H54 (cell line): ENCODE results near the gene PRDM16.

Source experiments
- DNase-seq: peaks from one replicate; pipeline ENCODE4 v3.0.0; 2011; ENCODE audit warnings: low spot score, mixed read lengths; ENCODE audit not compliant: insufficient read length
- FAIRE-seq: peaks from 3 replicates; lab custom pipeline; 2011; peaks lifted over from hg19 to GRCh38; lab: Jason Lieb, UNC
- POLR2A ChIP-seq: IDR thresholded peaks from 2 replicates; pipeline ENCODE4 v1.6.1; 2011; ENCODE audit warnings: low read depth, mild to moderate bottlenecking, low read length

PRDM16 gene

DNA sequence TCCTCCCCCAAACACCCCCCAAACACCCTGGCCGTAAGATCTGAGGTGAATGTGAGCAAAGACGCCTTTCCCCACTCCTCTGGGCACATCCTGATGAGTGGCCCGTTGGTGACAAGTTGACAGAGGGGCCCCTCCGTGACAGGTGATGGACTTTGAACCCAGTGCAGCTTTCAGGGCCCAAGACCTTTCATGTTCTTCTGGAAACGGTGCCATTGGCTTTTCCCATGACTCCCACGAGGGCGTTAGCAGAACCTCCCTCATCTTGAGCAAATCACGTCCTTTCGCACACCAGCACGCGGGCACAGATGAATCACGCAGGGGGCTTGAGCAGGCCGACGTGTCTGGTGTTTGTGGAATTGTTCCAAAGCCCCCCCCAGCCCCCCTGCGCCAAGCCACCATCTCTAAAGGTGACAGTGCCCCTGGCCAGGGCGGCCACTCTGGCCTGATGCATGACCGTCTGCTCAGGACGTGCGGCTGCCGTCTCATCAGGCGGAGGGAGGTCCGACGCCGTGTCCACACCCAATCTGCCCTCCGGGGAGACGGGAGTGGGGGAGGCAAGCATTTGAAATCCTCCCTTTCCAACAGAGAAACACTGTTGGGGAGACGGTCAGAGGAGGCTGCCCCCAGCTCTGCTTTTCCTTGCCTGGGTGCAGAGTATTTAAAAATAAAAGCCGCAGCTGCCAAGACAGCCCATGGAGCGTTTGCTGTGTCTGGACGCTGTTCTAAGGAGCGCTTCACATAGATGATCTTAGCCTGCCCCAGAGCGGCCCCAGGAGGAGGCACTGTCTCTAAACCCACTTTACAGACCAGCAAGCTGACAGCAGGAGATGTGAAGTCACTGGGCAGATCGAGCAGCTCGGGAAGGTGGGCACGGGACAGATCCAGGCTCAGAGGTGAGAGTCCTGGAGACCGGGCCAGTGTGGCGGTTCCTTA lies 287.2 kb downstream of the PRDM16 start:
- FAIRE-seq (no peak), DNase-seq (no peak)
- TF ChIP-seq POLR2A, result no peak

DNA sequence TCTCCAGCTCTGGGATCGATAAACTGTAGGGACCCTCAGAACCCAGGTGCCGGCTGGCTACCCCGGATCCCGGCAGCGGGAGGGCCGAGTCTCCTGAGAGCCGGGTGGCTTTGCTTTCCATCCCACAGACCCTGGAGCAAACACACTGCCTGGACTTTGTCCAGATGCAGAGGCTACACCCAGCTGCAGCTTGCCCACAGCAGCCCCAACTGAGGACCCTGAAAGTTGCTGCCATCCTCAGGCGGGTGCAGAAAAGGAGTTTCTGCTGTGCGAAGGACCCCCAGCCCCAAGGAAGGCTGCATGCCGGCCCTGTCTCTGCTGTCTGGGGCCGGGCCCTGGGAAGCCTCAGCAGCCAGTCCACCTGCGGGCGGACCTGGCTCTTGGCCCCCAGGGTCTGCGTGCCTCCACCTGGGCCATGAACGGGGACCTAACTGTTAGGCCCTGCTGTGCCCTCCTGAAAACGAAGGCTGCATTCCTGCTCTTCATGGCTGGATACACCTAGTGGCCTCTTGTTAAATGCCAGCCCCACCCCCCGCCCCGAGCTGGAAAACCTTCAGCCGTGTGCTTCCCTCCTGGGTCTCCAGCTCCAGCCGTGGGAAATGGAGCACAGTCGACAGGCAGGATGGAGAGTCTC lies 287.9 kb downstream of the PRDM16 start:
- TF ChIP-seq POLR2A, result no peak
- DNase-seq (no peak), FAIRE-seq (no peak)

DNA sequence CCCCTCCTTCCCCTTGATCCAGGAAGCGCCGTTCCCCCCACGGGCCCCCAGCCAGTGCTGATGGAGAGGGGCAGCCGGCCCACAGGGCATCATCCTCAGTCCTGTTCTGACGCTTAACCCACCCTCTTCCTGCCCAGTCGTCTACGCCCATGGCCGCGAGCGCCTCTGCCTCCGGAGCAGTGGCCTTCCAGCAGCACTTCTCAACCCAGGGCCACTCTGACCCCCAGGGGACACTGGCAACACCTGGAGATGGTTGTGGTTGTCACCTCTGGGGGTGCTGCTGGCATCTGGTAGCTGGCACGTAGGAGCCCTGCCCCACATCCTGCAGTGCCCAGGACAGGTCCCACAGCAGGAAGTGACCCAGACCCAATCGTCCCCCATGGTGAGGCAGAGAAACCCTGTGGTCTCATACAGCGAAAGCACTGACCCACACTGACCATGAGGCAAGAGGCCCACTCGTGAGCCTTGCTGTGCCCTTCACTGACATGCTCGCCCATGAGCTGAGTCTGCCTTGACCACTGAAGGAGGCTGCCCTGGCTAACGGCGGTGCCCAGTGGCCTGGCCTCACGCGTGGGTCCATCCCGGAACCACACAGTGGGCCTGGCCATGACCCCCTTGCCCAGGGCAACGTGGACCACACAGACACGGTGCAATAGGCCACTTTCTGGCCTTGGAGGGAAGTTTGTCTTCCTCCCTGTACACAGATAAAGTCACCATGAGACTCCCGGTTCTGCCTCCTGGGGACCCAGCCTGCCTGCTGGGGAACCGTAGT lies 288.7 kb downstream of the PRDM16 start:
- no peak for DNase-seq
- no peak for TF ChIP-seq POLR2A
- no peak for FAIRE-seq

- FAIRE-seq (no peak), DNase-seq (no peak)
- no peak for TF ChIP-seq POLR2A
Observed at GRCh38 chr1:3359351-3359750, 290.3 kb downstream of the PRDM16 start.

DNA sequence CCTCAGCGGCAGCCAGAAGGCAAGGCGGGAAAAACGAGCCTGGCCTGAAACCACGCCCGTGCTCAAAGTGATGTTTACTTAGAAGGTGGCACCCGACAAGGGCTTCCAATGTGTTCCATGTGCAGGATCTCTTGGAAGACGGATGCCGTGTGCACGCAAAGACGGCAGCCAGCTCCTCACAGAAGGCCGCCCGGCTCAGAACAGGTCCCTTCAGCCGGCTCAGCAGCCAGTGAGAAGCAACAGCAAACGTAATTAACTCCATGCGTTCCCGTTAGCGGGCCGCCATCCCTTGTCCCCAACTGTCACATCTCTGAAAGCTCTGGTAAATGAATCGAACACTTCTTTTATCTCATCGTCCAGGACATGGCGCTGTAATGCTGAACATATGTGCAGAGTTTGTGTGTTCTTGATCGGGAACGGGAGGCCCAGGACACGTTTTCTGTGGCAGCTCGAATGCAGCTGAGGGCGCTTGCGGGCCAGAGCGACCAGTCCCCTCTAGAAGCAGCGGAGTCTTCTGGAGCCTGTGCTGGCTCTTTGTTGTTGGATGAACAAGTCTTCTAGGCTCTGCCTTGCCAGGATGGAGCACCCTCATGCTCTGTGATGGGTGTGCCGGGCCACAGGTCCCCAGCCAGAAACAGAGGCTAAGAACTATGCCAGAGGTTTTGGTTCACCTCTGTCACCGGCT lies 290.9 kb downstream of the PRDM16 start:
- DNase-seq, result no peak
- no peak for FAIRE-seq
- no peak for TF ChIP-seq POLR2A

- no peak for TF ChIP-seq POLR2A
- DNase-seq (no peak), FAIRE-seq (no peak)
Observed at GRCh38 chr1:3360646-3361257, 291.7 kb downstream of the PRDM16 start.

- DNase-seq (no peak), FAIRE-seq (no peak)
- no peak for TF ChIP-seq POLR2A
Observed at GRCh38 chr1:3363023-3363422, 294.0 kb downstream of the PRDM16 start.

GRCh38 chr1:3363756-3364155 lies 294.8 kb downstream of the PRDM16 start:
- DNase-seq, result no peak
- FAIRE-seq, result no peak
- TF ChIP-seq POLR2A, result no peak

DNA sequence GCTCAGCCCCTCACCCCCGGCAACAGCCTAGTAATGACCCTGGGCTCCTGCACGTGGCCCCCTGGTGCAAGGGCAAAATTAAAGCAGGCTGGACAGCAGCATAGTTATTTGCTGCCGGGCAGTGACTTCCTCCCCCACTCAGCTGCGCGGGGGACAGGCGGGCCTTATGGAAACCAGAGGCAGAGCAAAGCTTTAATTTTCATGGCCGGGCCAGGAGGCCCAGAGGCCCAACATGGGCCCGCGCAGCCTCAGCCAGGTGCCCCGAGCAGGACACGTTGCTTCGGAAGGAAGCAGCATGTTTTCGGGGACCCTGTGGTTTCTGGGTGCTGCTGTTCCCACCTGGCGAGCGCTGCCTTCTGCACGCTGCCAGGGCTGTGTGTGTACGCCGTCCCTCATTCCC lies 295.5 kb downstream of the PRDM16 start:
- DNase-seq (no peak), FAIRE-seq (no peak)
- TF ChIP-seq POLR2A, result no peak

DNA sequence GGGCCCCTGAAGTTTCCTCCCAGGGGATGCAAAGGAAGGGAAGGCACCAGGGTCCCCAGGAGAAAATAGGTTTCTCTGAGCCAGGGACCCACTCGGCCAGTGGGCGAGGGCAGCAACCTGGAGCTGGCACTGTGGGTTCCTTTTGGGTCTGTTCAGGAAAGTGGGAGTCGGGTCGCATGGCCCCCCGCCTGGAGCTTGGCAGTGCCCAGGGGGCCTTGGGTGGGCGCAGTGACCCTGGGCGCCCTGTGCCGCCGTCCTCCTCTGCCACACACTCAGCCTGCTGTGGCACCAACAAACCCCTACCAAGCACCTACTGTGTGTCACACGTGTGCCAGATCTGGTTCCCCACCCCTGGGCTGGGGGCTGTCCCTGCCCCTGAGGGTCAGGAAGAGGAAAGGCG lies 296.0 kb downstream of the PRDM16 start:
- DNase-seq (no peak), FAIRE-seq (no peak)
- TF ChIP-seq POLR2A, result no peak

- FAIRE-seq, result no peak
- TF ChIP-seq POLR2A, result no peak
- DNase-seq, result no peak
Observed at GRCh38 chr1:3365523-3366125, 296.6 kb downstream of the PRDM16 start.

DNA sequence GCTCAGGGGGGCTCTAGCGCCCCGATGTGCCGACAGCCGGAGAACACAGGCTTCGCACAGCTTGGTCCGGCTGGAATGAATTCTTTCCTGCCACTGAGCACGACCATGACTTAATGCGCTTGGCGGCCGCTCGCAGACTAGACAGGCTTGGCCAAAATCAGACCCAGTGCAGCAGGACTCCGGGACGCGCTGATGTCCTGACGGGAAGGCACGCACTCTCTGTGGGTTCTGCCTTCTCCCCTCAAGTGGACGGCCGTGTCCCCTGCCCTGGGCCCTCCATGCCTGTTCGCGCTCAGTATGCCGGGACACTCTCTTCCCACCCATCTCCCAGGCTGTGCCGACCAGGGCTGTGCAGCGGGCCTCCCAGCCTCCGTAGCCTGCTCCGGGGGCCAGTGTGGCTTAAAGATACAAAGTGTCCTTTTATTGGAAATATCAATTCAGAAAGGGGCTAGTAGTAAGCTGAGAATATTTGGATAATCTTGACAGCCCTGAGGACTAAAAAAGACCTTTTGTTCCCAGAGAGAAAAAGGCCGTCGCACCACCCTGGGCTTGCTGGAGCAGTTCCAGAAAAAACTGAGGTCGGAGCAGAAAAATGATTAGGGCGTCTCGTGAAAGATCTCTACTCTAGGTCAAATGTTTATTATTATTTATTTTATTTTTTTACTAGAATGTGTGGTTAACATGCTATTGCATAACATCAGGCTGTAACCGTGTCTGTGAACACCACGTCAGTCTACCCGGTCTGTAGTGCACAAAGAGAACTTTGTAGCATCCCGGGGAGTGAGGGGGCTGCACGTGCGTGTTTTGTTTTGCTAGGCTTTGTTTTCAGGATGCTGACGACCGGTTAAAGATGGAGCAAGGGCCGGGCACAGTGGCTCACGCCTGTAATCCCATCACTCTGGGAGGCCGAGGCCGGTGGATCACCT lies 297.4 kb downstream of the PRDM16 start:
- no peak for DNase-seq
- TF ChIP-seq POLR2A, result no peak
- no peak for FAIRE-seq

GRCh38 chr1:3367376-3367775 lies 298.4 kb downstream of the PRDM16 start:
- FAIRE-seq (no peak), DNase-seq (no peak)
- TF ChIP-seq POLR2A, result no peak
